Ishikawa (cell line): ENCODE measurements around the gene COL16A1.

ENCODE experiments used
- FOXM1 ChIP-seq: IDR thresholded peaks from 2 replicates; pipeline ENCODE4 v1.6.1; 2012; ENCODE audit warnings: low read depth, borderline replicate concordance
- MAX ChIP-seq: IDR thresholded peaks from 2 replicates; pipeline ENCODE4 v1.6.1; 2012
- TAF1 ChIP-seq: IDR thresholded peaks from 2 replicates; pipeline ENCODE4 v1.6.1; 2012; ENCODE audit warnings: low read depth, mild to moderate bottlenecking
- TF ChIP-seq, protein P1 (sequence below): IDR thresholded peaks from 2 replicates; pipeline ENCODE4 v1.6.1; 2012

DNA sequence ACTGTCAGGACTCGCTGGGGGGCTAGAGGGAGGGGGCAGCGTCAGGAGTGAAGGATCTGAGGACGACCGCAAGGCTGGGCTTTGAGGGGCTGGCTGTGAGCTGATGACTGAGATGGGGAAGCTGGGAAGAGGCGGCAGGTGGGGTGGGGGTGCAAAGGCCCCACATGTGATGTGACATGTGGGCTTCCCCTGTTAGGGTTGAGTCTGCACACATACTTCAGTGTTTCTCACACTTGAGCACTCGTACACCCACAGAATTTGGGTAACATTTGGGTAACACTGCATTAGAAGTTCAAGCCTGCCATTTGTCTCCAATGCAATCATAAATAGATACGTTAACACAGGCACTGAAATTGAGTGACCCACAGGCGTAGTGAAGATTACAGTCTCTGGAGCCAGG, 16.2 kb downstream of the COL16A1 start:
- TF ChIP-seq, protein P1, sequence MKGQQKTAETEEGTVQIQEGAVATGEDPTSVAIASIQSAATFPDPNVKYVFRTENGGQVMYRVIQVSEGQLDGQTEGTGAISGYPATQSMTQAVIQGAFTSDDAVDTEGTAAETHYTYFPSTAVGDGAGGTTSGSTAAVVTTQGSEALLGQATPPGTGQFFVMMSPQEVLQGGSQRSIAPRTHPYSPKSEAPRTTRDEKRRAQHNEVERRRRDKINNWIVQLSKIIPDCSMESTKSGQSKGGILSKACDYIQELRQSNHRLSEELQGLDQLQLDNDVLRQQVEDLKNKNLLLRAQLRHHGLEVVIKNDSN = no peak
- TF ChIP-seq MAX (no peak), FOXM1 (no peak), TAF1 (no peak)
